Stimulated activated CD8-positive, alpha-beta memory T cell treated with anti-CD3 and anti-CD28 coated beads, Interleukin-4, amount 100 ng/mL, for 48 hours (primary cell): Measurements from ENCODE around the gene PRSS8.
"Not testable (repeated sequence)": the region's sequence is repeated elsewhere in the genome, so short reads cannot be mapped to it uniquely, and the experiment has no call there.

Experiments used
- DNase-seq: peaks from one replicate; pipeline ENCODE4 v3.0.0-alpha.2; 2020

The PRSS8 gene

GRCh38 chr16:31127182-31127581 lies 8.3 kb downstream of the PRSS8 start:
- no peak for DNase-seq

GRCh38 chr16:31125844-31126243 lies 9.7 kb downstream of the PRSS8 start:
- no peak for DNase-seq

GRCh38 chr16:31120129-31120528 lies 15.4 kb downstream of the PRSS8 start:
- no peak for DNase-seq

GRCh38 chr16:31118223-31119155 lies 17.0 kb downstream of the PRSS8 start:
- DNase-seq: no peak

- peak; percentile 98 for DNase-seq
Observed at GRCh38 chr16:31117384-31118222, 17.9 kb downstream of the PRSS8 start, which contains the start of gene KAT8. TSS of gene KAT8 (plus strand) at chr16:31117664. CDS start at chr16:31117682, 18 bp downstream.

- no peak for DNase-seq
Observed at GRCh38 chr16:31114468-31114867, 21.1 kb downstream of the PRSS8 start.

- DNase-seq: no peak
Observed at GRCh38 chr16:31113121-31114120, 22.1 kb downstream of the PRSS8 start.

GRCh38 chr16:31112711-31113110 lies 22.8 kb downstream of the PRSS8 start:
- DNase-seq: no peak

- DNase-seq: no peak
Observed at GRCh38 chr16:31111881-31112466, 23.6 kb downstream of the PRSS8 start.

- DNase-seq: no peak
Observed at GRCh38 chr16:31110106-31111034, 25.2 kb downstream of the PRSS8 start.

- DNase-seq: no peak
Observed at GRCh38 chr16:31109622-31110021, 25.9 kb downstream of the PRSS8 start.

GRCh38 chr16:31108794-31109558 lies 26.6 kb downstream of the PRSS8 start:
- DNase-seq: no peak

- DNase-seq: peak; percentile 89
Observed at GRCh38 chr16:31108035-31108793, 27.3 kb downstream of the PRSS8 start, which contains the start of gene BCKDK. TSS of gene BCKDK (plus strand) at chr16:31108386. CDS start at chr16:31109224, 838 bp downstream.

GRCh38 chr16:31107465-31107867 lies 28.1 kb downstream of the PRSS8 start:
- peak; percentile 66 for DNase-seq

- no peak for DNase-seq
Observed at GRCh38 chr16:31106509-31107464, 28.7 kb downstream of the PRSS8 start.

GRCh38 chr16:31105677-31106213 lies 29.8 kb downstream of the PRSS8 start:
- DNase-seq: peak; percentile 98

- not testable (repeated sequence) for DNase-seq
Observed at GRCh38 chr16:31100876-31101641, 34.5 kb downstream of the PRSS8 start.
